RPMI8226 (cell line): ENCODE measurements around the gene CENPE.
"Not testable (repeated sequence)": the region's sequence is repeated elsewhere in the genome, so short reads cannot be mapped to it uniquely, and the experiment has no call there.

Source experiments
- DNase-seq: peaks from one replicate; pipeline ENCODE4 v3.0.0-alpha.2; 2015

The CENPE gene

GRCh38 chr4:103198111-103198765 lies at the start of gene CENPE:
CENPE (minus strand) TSS chr4:103198343; CDS start chr4:103198319, 24 bp downstream.
- peak; percentile 87 for DNase-seq

GRCh38 chr4:103244251-103244650 lies 46.1 kb upstream of the CENPE start:
- no peak for DNase-seq

- DNase-seq = not testable (repeated sequence)
Measured at GRCh38 chr4:103230938-103231337, 32.8 kb upstream of the CENPE start.

- DNase-seq = not testable (repeated sequence)
Measured at GRCh38 chr4:103223556-103223955, 25.4 kb upstream of the CENPE start.

- no peak for DNase-seq
Measured at GRCh38 chr4:103207673-103208072, 9.5 kb upstream of the CENPE start.

- peak; percentile 5 for DNase-seq
Measured at GRCh38 chr4:103204111-103204510, 6.0 kb upstream of the CENPE start.

GRCh38 chr4:103201724-103202123 lies 3.6 kb upstream of the CENPE start:
- DNase-seq = no peak

- no peak for DNase-seq
Measured at GRCh38 chr4:103201253-103201652, 3.1 kb upstream of the CENPE start.

GRCh38 chr4:103199009-103199408 lies 866 bp upstream of the CENPE start:
- DNase-seq = no peak

GRCh38 chr4:103197765-103198110 lies 405 bp downstream of the CENPE start:
- no peak for DNase-seq

- DNase-seq = no peak
Measured at GRCh38 chr4:103193457-103193856, 4.7 kb downstream of the CENPE start.

- DNase-seq = no peak
Measured at GRCh38 chr4:103171006-103171405, 27.1 kb downstream of the CENPE start.

GRCh38 chr4:103169750-103170149 lies 28.4 kb downstream of the CENPE start:
- not testable (repeated sequence) for DNase-seq

GRCh38 chr4:103168993-103169392 lies 29.1 kb downstream of the CENPE start:
- DNase-seq = no peak

GRCh38 chr4:103162176-103162575 lies 36.0 kb downstream of the CENPE start:
- DNase-seq = no peak

- no peak for DNase-seq
Measured at GRCh38 chr4:103158760-103159159, 39.4 kb downstream of the CENPE start.

- DNase-seq = no peak
Measured at GRCh38 chr4:103156106-103156505, 42.0 kb downstream of the CENPE start.

- no peak for DNase-seq
Measured at GRCh38 chr4:103152381-103152780, 45.8 kb downstream of the CENPE start.

- DNase-seq = no peak
Measured at GRCh38 chr4:103150677-103151076, 47.5 kb downstream of the CENPE start.

- DNase-seq = no peak
Measured at GRCh38 chr4:103144926-103145325, 53.2 kb downstream of the CENPE start.

GRCh38 chr4:103137446-103137827 lies 60.7 kb downstream of the CENPE start:
- no peak for DNase-seq

GRCh38 chr4:103136671-103137445 lies 61.3 kb downstream of the CENPE start:
- DNase-seq = no peak

- DNase-seq = no peak
Measured at GRCh38 chr4:103129174-103129573, 69.0 kb downstream of the CENPE start.

GRCh38 chr4:103126126-103126525 lies 72.0 kb downstream of the CENPE start:
- no peak for DNase-seq

GRCh38 chr4:103123114-103123513 lies 75.0 kb downstream of the CENPE start:
- no peak for DNase-seq
